Esophagus squamous epithelium (tissue), 5 donors: ENCODE data around the gene NUPR2. TPM values are rescaled to one million over a fixed set of nuclear protein-coding genes. Genes with fewer than 3 reads are reported as not detected.
"Not testable (repeated sequence)": the region's sequence is repeated elsewhere in the genome, so short reads cannot be mapped to it uniquely, and the experiment has no call there.

Experiments
- DNase-seq: peaks from one replicate; lab custom pipeline; 2025; lab: John Stamatoyannopoulos, UW
- H3K27ac ChIP-seq, 4 donors: fragments of 200-600 bp; sonication (generic); one replicate each; pipeline ENCODE4 v1.5.1; 2016 to 2019; ENCODE audit warnings: mild to moderate bottlenecking in 1 of 4
- H3K27me3 ChIP-seq, 4 donors: fragments of 200-600 bp; sonication (generic); 1 replicate in 3 of 4; 2 replicates in 1 of 4; pipeline versions ENCODE4 v1.5.1 to v1.6.0; 2017 to 2021; ENCODE audit warnings: antibody characterized with exemption in 1 of 4
- H3K36me3 ChIP-seq, 3 donors: fragments of 200-600 bp; sonication (generic); one replicate each; pipeline ENCODE4 v1.5.1; 2016 to 2019
- H3K4me1 ChIP-seq, 3 donors: fragments of 200-600 bp; sonication (generic); one replicate each; pipeline ENCODE4 v1.5.1; 2017 to 2019
- H3K4me3 ChIP-seq, 4 donors: fragments of 200-600 bp; sonication (generic); 1 replicate in 3 of 4; 2 replicates in 1 of 4; pipeline ENCODE4 v1.5.1; 2016 to 2019; ENCODE audit warnings: mild to moderate bottlenecking in 2 of 4, moderate library complexity in 1 of 4
- H3K9me3 ChIP-seq, 3 donors: fragments of 200-600 bp; sonication (generic); one replicate each; pipeline ENCODE4 v1.5.1; 2016 to 2019
- POLR2A ChIP-seq, 4 donors: fragments of 450-650 bp; IDR thresholded peaks; one replicate each; pipeline ENCODE4 v1.6.1; 2017; ENCODE audit warnings: antibody characterized with exemption in 4 of 4, mild to moderate bottlenecking in 4 of 4, moderate library complexity in 3 of 4
- WGBS, 2 donors: methylation state at CpG; one replicate each; pipeline ENCODE4 v1.1.5; 2018; 5-methylcytosine and 5-hydroxymethylcytosine counted together
- intact Hi-C: fragments of 100-400 bp; cut with DNase I; formaldehyde crosslinking; loops from one replicate; pipeline ENCODE4 v1.15.0; 2022
- total RNA-seq, 4 donors: library from RNA; depleted of rRNA; stranded (reverse); fragments of >200 nt; gene quantifications; one replicate each; pipeline ENCODE4 v1.1.0, GENCODE V29; 2016
- TF ChIP-seq, protein P1 (sequence below), 6 experiments: fragments of 450-650 bp in 4 of 6; fragments of 200-600 bp in 2 of 6; sonication (generic) in 2 of 6; IDR thresholded peaks; one replicate each; pipeline ENCODE4 v1.5.1; 2016 to 2019; ENCODE audit warnings: antibody characterized with exemption in 6 of 6, mild to moderate bottlenecking in 4 of 6, moderate library complexity in 4 of 6
- donor health status: DM: yes; HTN: yes; CAD: no.

NUPR2 gene
- total RNA-seq, 4 donors from 2014 or later: not detected

- Histone ChIP-seq H3K4me1 (peaks cover 11 to 30% (median 11%) of the 10 kb centered on the region in 3 donors), H3K9me3 (no peaks in the 10 kb centered on the region), H3K4me3 (peak within 1 kb of the TSS; percentile 64 to 94 (median 84)), H3K27me3 (no peaks in the 10 kb centered on the region), H3K36me3 (peaks cover 20 to 31% (median 30%) of the 10 kb centered on the region in 3 donors), H3K27ac (peak within 1 kb of the TSS; percentile 91 to 97 (median 95))
- TF ChIP-seq, protein P1, sequence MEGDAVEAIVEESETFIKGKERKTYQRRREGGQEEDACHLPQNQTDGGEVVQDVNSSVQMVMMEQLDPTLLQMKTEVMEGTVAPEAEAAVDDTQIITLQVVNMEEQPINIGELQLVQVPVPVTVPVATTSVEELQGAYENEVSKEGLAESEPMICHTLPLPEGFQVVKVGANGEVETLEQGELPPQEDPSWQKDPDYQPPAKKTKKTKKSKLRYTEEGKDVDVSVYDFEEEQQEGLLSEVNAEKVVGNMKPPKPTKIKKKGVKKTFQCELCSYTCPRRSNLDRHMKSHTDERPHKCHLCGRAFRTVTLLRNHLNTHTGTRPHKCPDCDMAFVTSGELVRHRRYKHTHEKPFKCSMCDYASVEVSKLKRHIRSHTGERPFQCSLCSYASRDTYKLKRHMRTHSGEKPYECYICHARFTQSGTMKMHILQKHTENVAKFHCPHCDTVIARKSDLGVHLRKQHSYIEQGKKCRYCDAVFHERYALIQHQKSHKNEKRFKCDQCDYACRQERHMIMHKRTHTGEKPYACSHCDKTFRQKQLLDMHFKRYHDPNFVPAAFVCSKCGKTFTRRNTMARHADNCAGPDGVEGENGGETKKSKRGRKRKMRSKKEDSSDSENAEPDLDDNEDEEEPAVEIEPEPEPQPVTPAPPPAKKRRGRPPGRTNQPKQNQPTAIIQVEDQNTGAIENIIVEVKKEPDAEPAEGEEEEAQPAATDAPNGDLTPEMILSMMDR (IDR thresholded peaks at IDR 0.05): no peak
- TF ChIP-seq POLR2A (IDR thresholded peaks at IDR 0.05): peak in 3 of 4 donors; percentile 88 to 92 (median 92)
- intact Hi-C loops: no loop called here
- WGBS, 2 donors: 4 to 6% methylated on average over 14 to 15 of the region's 57 CpGs
- DNase-seq: peak; percentile 78
Measured at GRCh38 chr7:56106108-56107073, 9.8 kb downstream of the NUPR2 start, which contains the start of gene CHCHD2. CHCHD2 (minus strand) TSS chr7:56106476; CDS start chr7:56106413, 63 bp downstream.

DNA sequence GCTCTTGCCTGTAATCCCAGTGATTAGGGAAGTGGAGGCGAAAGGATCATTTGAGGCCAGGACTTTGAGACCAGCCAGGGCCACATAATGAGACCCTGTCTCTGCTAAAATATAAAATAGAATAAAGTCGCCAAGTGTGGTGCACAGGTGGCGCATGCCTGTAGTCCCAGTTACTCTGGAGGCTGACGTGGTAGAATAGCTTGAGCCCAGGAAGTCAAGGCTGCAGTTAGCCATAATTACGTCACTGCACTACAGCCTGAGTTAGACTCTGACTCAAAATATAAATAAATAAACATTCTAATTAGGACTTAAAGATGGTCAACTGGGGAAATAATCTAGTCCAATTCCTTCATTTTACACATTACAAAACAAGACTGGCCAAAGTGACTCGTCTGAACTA lies 10.7 kb downstream of the NUPR2 start:
- H3K27me3 ChIP-seq: no peaks in the 10 kb centered on the region
- WGBS, 2 donors: 8 to 10% methylated on average over 6 of the region's 6 CpGs
- H3K4me3 ChIP-seq: peak overlapping the region; percentile 64 to 94 (median 84)
- DNase-seq: no peak
- intact Hi-C loops: no loop called here
- TF ChIP-seq POLR2A (IDR thresholded peaks at IDR 0.05): no peak
- TF ChIP-seq, protein P1 (IDR thresholded peaks at IDR 0.05): no peak
- peak overlapping the region; percentile 91 to 97 (median 95) for H3K27ac ChIP-seq
- no peaks in the 10 kb centered on the region for H3K9me3 ChIP-seq
- H3K4me1 ChIP-seq: peaks cover 11 to 30% (median 11%) of the 10 kb centered on the region in 3 donors
- peaks cover 25 to 40% (median 37%) of the 10 kb centered on the region in 3 donors for H3K36me3 ChIP-seq

GRCh38 chr7:56104138-56104537 lies 12.1 kb downstream of the NUPR2 start:
- DNase-seq, H3K27me3 ChIP-seq, H3K27ac ChIP-seq, H3K9me3 ChIP-seq, H3K4me3 ChIP-seq, intact Hi-C loops: not testable (repeated sequence)
- Histone ChIP-seq H3K4me1 (peaks cover 11 to 30% (median 11%) of the 10 kb centered on the region in 3 donors), H3K36me3 (peaks cover 25 to 53% (median 37%) of the 10 kb centered on the region in 3 donors)
- WGBS, 2 donors: 78 to 90% methylated on average over 6 to 7 of the region's 9 CpGs

DNA sequence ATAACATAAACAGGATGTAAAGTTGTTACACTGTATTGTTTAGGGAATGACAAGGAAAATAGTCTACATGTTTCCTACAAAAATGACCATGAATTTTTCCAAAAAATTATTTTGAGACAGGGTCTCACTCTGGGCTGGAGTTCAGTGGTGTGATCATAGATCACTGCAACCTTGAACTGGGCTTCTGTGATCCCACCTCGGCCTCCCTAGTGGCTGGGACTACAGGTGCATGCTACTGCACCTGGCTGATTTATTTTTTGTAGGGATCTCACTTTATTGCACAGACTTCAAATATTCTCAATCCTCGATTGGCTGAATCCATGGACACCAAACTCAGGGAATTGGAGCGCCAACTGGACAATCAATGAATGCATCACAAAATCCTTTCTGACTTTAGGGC lies 16.6 kb downstream of the NUPR2 start:
- peaks cover 1 to 24% (median 1%) of the 10 kb centered on the region in 3 donors for H3K4me1 ChIP-seq
- H3K27me3 ChIP-seq: no peaks in the 10 kb centered on the region
- no peak overlapping the region for H3K27ac ChIP-seq
- intact Hi-C loops: no loop called here
- DNase-seq: no peak
- peaks cover 25 to 61% (median 37%) of the 10 kb centered on the region in 3 donors for H3K36me3 ChIP-seq
- H3K4me3 ChIP-seq: no peak overlapping the region
- TF ChIP-seq POLR2A (IDR thresholded peaks at IDR 0.05): no peak
- TF ChIP-seq, protein P1 (IDR thresholded peaks at IDR 0.05): no peak
- H3K9me3 ChIP-seq: no peaks in the 10 kb centered on the region
- WGBS, 2 donors: 91 to 93% methylated on average over 3 of the region's 3 CpGs

- peaks cover 17 to 50% (median 27%) of the 10 kb centered on the region in 3 donors for H3K36me3 ChIP-seq
- 95 to 97% methylated on average over 8 of the region's 8 CpGs for WGBS, 2 donors
- not testable (repeated sequence) for DNase-seq
Measured at GRCh38 chr7:56098187-56099008, 17.8 kb downstream of the NUPR2 start.

More at GRCh38 chr7:56098187-56099008, 17.8 kb downstream of the NUPR2 start:
- H3K4me3 ChIP-seq, H3K27me3 ChIP-seq, H3K27ac ChIP-seq, H3K9me3 ChIP-seq, intact Hi-C loops: not testable (repeated sequence)
- peaks cover 0 to 13% (median 0%) of the 10 kb centered on the region in 3 donors for H3K4me1 ChIP-seq
